Middle frontal gyrus (tissue), 1 donor: ENCODE data around the gene CCDC157.
"Not testable (repeated sequence)": the region's sequence is repeated elsewhere in the genome, so short reads cannot be mapped to it uniquely, and the experiment has no call there.

ENCODE experiments used
- DNase-seq: peaks from one replicate; pipeline ENCODE4 v3.0.0-alpha.2; 2015; ENCODE audit warnings: low spot score; ENCODE audit errors: extremely low spot score

The CCDC157 gene

DNA sequence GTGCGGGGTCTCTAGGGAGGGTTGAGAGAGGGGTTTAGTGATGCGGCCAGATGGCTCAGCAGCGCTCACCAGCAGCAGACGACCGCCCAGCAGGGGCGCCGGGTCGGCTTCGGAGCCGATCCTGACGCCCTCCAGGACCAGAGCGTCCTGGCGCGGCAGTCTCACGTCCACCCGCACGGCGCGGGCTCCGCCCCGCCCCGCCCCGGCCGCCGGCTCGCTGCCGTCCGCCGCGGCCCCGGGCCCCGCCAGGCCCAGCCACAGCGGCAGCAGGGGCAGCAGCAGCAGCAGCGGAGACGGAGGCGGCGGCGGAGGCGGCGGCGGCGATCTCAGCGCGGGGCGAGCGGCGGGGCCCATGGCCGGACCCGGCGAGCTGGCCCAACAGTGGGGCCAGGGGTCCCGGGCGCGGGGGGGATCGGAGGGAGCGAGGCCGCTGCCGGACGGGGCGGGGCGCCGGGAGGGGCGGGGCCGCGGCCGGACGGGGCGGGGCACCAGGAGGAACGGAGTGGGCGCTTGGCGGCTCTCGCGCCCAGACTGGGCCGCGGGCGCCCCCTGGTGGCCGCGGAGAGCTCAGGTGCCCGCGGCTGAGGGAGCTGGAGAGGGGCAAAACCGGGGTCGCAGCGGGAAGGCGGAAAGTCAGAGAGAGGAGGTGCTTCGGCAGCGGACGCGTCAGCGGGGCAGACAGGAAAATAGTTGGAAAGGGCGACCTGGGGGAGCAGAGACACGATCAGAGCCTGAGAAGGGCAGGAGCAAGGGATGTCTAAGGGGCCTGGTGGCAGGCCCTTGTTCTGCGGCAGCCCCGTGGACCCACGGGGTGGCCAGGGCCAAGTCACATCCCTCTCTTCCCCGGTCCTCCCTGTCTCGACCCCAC, 30.4 kb downstream of the CCDC157 start, which contains the start of gene RNF215:
RNF215 (minus strand) TSS at position 452 of the 868 bp plus-strand sequence; CDS start at position 354, 98 bp downstream.
- DNase-seq = peak; percentile 80

DNA sequence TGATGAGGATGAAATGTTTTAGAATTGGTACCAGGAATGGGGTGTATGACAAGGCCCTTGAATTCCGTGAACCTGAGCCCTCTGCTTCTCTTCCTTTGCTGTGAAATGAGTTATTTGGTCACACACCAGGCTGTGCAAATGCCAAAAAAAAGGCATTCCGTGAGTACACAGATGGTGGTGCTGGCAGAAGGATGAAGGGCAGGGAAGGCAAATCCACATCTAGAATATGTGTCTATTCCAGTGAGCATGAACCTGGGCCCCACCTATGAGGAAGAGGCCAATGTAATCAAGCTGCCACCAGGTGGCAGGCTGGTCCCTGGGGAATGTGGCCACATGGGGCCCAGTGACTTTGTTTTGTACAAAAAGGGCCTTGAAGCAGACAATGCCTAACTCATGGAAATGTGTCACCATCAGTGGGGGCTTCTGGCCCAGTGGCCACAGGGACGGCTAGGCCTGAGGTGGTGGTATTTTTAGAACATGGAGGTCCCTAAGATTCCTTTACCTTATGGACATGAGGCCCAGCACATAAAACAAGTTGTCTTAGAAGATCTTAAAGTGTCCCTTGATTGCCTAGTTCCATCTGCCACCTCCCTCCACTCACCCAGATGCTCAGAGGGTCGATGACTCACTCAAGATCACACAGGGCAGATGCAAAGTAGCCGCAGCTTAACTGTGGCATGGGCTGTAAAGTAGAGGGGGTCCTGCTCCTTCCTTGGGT, 34.3 kb downstream of the CCDC157 start:
- peak; percentile 77 for DNase-seq

- DNase-seq = no peak
These were observed 36.0 kb downstream of the CCDC157 start for GRCh38 chr22:30392661-30393321.

DNA sequence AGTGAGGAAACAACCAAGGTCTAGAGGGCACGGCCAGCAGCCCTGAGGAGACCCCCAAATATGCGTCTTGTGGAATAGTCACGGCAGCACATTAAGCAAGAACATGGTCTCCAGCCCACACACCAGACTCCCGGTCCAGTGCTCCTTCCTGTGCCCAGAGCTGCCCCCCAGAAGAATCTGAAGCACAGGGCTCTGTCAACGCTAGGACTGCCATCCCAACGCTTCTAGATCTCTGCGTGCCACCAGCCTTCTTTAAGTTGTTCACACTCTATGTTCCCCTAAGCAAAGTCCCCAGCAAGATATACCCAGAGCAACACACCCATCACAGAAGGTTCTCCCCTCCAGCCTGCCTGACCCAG, 36.5 kb downstream of the CCDC157 start:
- no peak for DNase-seq

DNA sequence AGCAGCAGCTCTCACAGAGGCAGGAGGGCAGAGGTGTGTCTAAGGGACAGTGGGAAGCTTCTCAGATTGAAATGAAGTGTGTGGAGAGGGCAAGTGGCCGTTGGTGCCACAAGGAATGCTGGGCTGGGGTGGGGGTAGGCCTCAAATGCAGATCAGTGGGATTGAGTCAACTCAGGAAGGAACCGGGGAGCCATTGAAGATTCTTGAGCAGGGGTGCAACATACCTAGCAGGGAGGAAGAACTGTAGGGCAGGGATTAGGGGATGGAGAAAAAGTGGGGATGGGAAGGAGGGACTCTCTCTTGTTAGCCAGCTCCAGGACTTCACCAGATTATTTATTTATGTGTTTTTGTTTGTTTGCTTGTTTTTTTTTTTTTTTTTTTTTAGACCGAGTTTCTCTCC, 37.1 kb downstream of the CCDC157 start:
- DNase-seq = no peak

GRCh38 chr22:30396871-30397655, 40.3 kb downstream of the CCDC157 start, which contains the start of gene SEC14L2:
Gene SEC14L2 (plus strand): TSS chr22:30397018. CDS start chr22:30397117, 99 bp downstream.
- DNase-seq = peak; percentile 48

DNA sequence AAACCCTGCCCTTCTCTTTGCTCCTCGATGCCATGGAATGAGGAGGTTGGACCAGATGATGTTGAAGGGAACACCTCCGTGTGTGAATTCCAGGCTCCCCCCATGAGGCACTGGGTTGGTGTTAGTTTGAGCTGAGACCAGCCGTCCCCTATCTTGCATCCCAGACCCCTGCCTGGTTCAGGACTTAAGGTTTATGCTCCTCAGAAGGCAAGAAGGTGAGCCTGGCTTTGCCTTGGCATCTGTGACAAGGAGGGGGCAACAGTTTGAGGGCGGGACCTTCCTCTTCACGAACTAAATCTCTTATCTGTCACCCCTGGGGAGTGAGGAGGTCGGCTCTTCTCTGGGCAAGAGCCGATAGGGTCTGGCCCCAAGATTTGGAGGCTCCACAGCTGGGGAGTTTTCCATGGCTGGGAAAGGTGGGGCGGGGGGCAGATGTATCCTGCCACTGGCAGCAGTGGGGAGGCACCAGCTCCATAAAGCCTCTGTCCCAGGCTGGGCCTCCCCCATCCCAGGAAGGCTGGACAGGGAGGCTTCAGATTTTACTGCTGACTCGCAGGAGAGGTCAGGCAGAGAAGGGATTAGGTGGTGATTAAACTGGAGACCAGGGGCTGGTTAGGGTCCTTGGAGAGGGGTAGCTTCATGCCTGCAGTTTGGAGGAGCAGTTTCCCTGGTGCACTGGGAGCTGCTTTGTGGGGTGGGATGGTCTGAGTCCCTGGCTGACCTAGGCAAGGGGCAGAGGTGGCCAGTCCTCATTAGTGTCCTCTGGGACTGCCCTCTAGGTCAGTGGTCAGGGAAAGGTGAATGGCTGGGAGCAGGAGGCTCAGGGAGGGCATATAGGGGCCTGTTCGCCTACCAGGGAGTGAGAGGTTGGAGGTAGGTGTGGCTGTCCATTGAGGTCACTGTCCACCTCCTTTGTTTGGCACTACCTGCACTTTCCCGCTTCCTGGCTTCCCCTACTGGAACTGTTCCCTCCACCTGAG, 41.1 kb downstream of the CCDC157 start:
- no peak for DNase-seq

- DNase-seq = no peak
These were observed 42.2 kb downstream of the CCDC157 start for GRCh38 chr22:30398685-30399680.

- no peak for DNase-seq
These were observed 42.9 kb downstream of the CCDC157 start for GRCh38 chr22:30399718-30400117.

DNA sequence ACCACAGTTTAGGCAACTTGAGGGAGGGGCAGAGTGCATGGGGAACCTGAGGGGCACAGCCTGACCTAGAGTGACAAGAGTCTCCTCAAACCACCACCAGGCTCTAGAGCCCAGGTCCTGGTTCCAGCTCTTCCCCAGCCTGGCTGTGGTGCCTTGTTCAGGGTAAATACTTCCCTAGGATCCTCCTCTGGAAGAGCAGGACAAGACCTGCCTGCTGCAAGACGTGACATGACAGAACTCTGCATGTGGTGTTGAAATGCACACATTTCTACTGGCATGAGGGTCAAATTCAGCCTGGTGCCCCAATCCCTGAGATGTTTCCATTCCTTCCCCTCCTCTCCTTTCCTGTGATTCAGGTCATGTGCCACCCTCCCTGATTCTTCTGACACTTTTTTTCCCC, 43.4 kb downstream of the CCDC157 start:
- DNase-seq = no peak

DNA sequence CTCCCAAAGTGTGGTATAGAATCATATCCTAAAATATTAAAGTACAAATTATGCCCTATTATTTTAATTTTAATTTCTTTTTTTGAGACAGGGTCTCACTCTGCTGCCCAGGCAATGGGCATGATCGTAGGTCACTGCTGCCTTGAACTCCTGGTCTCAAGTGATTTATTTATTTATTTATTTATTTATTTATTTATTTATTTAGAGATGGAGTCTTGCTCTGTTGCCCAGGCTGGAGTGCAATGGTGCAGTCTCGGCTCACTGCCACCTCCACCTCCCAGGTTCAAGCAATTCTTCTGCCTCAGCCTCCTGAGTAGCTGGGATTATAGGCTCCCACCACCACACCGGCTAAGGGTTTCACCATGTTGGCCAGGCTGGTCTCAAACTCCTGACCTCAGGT, 44.2 kb downstream of the CCDC157 start:
- DNase-seq = not testable (repeated sequence)

DNA sequence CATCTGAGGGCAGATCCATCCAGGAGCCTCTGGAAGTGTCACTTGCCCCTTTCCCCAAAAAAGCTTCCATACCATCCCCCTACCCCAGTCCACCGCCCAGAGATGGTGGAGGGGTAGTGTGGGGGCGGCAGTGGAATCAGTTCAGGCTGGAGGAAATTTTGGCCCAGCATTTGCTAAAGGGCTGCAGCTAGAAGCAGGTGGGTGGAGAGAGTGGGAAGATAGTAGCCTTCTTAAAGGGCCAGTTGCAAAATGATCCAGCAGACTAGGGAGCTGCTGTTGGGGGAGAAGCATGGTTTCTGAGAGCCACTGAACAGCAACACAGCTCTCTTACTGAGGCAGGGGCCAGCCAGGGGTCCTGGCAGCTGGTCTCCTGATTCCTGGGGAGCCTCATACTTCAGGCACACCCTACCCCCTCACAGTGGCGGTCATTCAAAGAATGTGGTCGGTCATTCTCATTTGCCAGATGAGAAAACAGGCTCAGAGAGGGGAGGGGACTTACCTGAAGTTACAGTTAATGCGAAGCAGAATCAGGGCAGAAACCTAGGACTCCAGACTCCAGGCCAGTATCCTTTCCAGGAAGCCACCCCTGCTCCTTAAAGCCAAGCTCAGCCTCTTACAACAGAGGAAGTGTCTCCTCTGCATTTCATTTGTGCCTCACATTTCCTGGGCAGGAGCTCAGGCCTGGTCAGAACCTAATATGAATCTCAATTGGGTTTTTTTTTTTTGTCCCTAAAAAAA, 45.4 kb downstream of the CCDC157 start:
- no peak for DNase-seq

DNA sequence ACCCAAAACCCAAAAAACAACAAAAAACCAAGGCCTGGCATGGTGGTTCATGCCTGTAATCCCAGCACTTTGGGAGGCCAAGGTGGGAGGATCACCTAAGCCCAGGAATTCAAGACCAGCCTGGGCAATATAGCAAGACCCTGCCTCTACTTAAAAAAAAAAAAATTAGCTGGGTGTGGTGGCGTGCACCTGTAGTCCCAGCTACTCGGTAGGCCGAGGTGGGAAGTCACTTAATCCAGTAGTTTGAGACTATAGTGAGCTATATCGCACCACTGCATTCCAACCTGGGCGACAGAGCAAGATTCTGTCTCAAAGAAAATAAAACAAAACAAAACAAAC, 45.9 kb downstream of the CCDC157 start:
- DNase-seq = not testable (repeated sequence)

DNA sequence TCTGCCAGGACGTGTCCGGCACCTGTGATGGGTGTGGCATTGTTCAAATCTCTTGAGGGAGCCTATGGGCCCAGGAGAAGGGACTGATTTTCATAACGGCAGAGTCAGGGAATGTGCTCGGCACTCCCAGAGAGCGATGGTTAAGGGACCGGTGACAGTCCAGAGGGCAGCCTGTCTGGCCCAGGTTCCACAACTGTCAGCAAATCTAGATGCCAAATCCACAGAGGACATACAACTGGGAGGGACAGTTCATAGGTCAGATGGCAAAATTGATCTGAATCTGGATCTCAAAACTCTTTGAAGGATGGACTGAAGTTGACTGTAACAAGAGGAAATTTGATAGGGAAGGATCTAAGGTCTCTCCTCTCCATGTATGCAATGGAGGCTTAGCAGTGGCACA, 47.5 kb downstream of the CCDC157 start:
- DNase-seq = no peak

DNA sequence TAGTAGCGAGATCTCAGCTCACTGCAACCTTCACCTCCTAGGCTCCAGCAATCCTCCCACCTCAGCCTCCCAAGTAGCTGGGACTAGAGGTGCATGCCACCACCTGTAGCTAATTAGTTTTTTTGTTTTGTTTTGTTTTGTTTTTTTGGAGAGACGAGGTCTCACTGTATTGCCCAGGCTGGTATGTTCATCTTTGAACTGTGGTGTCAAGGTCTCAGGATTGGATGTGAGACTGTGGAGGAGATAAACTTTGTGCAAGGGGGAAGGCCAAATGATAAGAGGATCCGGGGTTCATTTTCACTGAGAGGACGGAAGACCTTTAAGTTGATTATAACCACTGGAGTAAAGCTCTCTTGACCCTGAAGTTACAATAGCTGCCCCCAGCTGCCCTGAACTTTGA, 48.9 kb downstream of the CCDC157 start:
- DNase-seq = no peak

GRCh38 chr22:30406400-30406799, 49.6 kb downstream of the CCDC157 start:
- DNase-seq = no peak

DNA sequence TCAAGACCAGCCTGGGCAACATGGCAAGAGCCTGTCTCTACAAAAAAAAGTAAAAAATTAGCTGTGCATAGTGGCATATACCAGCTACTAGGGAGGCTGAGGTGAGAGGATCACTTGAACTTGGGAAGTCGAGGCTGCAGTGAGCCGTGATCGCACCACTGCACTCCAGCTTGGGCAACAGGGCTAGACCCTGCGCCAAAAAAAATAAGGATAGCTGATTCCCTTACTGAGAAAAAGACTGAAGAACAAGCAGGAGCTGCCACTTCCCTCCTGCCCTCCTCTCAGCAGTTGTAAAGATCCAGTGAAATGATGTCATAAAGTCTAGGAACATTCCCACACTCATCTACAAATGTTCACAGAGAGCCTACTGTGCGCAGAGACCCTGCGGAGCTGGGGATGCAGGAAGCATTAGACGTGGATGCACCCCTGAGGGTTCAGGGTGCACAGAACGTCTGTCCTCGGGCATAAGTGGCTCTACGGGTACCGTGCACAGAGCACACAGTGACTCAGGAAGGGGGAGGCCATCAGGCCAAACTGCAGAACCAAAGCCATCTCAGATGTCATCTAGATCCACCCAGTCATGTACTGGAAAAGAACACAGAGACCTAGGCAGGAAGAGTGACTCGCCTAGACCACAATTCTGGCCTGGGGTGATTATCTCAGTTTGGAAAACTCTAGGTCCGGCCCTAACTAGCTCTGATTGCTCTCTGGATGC, 51.7 kb downstream of the CCDC157 start:
- no peak for DNase-seq
